Stimulated activated CD4-positive, alpha-beta T cell treated with anti-CD3 and anti-CD28 coated beads, Interleukin-15, amount 100 ng/mL, for 1 hour (primary cell): ENCODE results near the gene LRRC47.

Experiments
- DNase-seq, 2 donors: peaks; one replicate each; pipeline ENCODE4 v3.0.0-alpha.2; 2020; ENCODE audit warnings: low read depth in 1 of 2, low spot score in 1 of 2

The LRRC47 gene

DNA sequence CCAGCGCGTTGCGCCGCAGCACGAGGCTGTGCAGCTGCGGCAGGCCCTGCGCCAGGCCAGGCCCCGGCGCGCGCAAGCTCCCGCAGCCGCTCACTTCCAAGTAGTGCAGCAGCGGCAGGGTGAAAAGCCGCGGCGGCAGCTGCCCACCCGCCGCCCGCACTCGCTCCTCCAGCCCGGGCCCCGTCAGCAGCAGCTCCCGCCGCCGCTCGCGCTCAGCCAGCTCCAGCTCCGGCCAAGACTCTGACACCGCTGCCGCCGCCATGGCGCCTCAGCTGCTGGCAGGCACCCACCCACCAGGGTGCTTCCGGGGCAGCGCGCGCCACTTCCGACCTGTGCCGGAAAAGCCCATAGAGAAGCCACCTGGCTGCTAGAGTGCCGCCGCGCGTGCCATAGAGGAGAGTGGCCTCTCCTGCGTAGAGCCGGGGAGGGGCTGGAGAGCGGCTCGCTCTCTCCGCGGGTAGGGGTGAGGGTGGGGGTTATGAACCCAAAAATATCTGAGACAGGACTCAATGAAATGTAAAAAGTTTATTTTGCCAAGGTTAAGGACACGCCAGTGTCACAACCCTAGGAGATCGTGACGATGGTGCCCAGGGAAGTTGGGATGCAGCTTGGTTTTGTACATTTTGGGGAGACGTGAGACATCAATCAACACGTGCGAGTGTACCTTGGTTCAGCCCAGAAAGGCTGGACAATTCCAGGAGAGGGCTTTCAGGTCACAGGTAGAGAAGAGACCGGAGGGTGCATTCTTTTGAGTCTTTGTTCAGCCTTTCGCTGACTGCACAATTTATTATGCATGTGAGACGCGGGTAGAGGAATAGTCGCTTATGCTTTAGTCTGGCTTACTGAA lies at the start of gene LRRC47:
Gene LRRC47, minus strand, starts transcription at position 284 of the 847 bp plus-strand sequence. Its CDS starts 22 bp downstream, at position 262.
- DNase-seq = peak; percentile 85 to 93

DNA sequence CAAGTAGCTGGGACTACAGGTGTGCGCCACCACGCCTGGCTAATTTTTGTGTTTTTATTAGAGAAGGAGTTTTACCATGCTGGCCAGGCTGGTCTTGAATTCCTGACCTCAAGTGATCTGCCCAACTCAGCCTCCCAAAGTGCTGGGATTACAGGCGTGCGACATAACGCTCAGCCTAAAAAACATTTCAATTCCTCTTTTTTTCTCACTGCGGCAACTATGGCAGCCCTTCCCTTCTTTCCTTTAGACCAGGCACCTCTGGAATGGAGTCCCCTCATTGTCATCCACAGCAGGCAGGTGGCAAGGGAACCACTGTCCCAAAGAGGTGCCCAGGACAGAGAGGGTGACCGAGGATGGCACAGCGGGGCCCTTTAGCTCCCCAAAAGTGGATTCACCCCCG lies 46.6 kb upstream of the LRRC47 start:
- DNase-seq = no peak

DNA sequence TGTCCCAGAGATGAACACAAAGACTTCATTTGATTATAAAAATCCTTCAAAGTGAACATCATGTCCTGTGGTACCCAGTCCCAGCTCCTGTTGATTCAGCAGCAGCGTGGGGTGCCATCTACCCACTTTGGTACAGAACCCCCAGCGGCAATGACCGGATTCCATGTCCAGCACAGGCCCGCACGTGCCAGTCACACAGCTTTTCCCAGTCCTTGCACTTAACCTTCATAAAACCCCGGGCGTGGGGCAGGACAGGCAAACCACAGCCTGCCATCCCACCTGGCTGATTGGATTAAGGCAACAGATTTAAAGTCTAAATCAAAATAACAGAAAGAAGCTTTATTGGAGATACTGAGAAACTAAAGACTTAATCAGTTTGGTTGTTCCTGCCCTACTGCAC lies 45.2 kb upstream of the LRRC47 start:
- no peak for DNase-seq

DNA sequence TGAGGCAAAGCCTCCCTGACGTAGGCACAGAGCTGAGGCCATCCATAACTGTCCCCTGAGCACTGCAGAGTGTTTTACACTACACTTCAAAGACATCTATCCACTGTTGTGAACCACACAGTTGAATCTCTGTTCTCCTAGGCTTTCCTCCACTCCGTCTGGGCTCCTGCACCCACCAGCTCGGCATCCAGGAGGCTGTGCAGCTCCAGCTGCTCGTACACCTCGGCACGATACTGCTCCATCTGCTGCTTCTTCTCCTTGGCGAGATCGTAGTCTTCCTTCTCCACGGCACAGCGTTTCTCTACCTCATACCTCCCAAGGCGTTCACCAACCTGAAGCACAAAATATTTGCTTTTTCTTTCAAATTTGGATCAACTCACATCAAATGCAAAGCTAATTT lies 42.5 kb upstream of the LRRC47 start:
- no peak for DNase-seq

DNA sequence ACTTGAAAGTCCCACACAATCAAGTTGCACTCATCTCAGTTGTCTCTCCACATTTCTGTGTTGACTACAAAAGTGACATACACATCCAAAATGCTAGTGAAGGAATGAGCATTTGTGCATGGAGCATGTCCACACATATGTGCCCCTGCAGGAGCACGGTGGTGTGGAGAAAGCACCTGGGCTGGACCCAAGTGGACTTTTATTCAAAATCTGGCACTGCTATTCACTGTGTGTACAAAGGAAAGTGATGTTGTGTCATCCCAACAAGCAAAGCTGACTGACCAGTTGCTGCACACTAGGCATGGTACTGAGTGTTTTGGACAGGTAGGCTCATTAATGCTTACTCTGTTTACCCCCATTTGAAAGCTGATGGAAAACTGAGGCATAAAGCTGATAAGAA lies 41.4 kb upstream of the LRRC47 start:
- DNase-seq = no peak

DNA sequence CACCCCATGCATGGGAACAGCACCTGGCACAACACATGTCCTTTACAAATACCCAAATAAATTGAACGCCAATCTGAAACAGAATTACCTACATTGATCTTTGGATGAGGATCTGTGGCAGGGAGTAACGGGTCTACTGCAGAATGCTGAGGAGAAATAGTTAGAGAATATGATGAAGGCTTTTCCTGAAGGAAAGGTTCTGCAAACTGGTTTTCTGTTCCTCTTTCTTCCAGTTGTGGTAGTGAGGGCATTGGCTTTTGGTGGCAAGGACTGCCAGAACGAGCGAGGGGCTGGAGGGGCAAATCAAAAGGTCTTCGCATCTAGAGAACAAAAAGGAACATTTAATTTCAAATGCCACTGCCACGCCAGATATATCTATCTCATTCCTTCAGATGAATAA lies 40.9 kb upstream of the LRRC47 start:
- DNase-seq = no peak

DNA sequence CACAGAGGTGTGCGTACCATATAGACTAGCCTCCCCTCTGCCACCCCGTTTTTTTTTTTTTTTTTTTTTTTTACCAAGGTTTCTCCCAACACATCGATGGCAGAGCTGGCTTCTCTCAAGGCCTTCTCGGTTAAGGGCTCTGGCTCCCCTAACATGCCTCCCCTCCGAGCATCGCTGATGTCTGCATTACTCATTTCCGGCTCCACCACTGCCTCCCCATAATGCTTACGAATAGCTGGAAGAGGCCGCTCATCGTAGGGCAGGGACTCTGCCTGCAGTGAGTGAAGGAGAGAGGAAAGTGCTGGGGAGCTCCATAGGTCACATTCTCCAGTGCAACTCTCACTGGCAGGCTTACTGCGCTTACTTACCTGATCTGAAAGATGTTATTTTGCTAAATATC lies 40.1 kb upstream of the LRRC47 start:
- DNase-seq = no peak

DNA sequence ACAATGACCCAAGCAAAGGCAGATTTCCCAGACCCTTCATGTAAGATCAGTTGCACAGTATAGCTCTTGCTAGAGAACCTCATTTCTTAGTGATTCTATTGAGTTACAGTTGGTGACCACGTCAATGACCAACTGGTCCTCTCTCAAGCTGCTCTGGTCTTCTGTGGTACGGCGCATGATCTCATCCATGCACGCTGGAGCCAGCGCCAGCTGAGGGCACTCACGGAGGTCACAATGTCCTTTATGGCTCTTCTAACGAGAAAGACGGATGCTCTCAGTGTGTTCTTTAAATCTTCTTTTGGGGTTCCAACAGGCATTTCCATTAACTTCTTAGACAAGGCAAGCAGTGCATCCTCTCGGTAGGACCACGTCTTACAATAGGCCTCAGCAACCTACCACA lies 38.4 kb upstream of the LRRC47 start:
- DNase-seq = no peak

DNA sequence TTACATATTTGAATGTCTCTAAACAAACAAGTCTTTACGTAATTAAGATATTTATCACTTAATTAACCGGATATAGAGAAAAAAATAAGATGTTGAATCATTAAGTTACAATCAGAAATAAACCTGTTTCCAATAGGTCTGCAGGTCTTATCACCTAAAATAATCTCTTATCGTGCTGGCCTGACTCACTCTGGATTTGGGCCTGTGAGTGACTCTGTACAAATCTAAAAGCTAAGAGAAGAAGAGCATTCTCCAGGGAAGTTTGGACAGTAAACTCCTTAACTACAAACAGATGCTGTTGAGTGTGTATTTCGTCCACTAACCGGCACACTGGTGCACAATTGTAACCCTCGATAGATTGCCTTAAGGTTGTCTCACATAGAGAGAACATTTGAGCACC lies 35.4 kb upstream of the LRRC47 start:
- DNase-seq = no peak

DNA sequence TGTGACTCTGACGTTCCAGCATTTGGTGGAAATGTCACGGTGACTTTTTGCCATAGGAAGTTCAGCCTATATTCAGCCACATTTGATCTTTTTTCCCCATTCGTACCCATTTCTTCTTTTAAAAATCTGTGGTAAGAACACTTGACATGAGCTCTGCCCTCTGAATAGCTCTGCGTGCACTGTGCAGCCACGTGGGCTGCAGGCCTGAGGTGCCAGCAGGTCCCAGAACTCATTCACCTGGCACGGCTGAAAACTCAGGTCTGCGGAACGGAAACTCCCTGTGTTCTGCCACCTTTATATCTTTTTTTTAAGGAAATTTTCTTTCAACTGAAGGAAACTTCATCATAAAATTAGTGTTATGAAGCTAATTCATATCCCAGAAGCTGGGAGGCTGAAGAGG lies 32.1 kb upstream of the LRRC47 start:
- DNase-seq = no peak

DNA sequence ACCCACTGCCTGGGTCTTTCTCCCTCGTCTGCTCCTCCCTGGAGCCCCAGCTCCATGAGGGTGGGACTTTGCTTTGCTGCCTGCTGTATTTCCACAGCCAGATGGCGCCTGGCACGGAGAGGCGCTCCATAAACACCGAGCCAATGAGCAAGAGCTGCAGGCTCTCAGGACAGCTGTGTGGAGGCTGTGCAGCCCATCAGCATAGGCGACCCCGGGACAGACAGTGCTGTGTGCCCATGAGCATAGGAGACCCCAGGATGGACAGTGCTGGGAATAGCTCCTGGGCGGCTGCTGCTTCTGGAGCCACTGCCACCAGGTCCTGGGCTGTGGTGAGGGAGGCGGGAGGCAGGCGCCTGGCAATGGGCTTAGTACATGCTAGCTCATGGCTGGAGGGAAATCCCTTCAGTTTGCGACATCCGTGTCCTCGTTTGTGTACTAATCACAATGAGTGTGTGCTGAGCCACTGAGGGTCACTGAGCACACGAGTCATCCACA lies 31.6 kb upstream of the LRRC47 start:
- no peak for DNase-seq

DNA sequence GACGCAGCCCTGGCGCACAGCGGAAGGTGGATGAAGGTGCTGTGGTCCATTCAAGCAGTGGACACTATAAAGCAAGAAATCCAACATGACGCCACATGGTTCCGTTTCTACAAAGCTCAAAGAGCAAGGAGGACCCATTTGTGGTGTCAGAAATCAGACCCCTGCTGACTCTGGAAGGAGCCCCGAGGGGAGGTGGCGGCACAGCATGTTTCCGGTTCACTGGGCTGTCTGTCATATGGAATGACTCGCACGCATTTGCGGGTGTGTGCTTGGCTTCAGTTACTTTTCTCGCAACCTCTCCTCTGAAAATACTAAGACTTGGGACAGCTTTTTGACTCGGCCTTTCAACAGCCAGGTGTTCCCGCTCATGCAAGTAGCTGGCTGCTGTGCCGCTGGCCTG lies 29.1 kb upstream of the LRRC47 start:
- DNase-seq = no peak

DNA sequence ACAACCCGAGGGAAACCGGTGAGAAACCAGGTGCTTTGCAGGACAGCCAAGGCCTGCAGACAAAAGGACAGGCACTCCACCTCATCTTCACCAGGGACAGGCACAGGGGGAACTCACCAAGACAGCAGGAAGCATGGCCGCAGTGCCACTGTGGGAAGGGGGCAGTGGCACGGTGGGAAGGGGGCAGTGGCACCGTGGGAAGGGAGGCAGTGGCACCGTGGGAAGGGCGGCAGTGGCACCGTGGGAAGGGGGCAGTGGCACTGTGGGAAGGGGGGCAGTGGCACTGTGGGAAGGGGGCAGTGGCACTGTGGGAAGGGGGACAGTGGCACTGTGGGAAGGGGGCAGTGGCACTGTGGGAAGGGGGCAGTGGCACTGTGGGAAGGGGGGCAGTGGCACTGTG lies 28.4 kb upstream of the LRRC47 start:
- DNase-seq = no peak

DNA sequence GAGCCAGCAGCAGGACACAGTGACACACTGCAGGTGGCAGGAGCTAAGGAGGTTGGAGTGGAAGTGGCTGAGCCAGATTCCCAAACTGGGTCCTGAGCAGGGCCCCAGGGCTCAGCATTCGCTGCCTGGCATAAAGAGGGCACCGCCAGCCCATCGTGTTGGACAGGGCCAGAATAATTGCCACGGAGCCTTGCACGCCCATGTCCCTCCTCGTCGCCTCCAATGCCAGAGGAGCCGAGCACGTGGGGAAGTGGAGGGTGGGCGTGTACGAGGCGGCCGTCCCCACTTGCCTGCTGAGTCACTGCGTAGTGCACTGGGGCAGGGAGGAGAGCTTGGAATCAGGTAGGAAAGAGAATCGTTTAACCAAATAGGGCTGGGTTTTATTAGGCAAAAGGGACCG lies 26.1 kb upstream of the LRRC47 start:
- no peak for DNase-seq

DNA sequence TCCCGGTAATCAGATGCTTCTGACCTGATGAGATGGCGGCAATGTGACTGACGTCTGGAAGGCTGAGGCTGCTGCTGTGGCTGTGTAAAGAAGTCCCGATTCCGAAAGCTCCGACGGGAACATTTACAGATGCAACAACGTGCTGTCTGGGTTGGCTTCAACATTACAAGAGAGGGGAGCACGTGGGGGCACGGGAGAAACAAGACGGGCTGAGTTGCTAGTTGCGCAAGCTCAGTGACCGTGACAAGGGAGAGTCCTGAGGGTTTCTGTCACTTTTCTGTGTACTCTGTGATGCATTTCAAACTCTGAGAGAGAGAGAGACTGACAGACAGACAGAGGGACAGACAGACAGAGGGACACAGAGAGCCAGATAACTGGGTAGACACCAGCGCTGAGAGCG lies 25.6 kb upstream of the LRRC47 start:
- no peak for DNase-seq

DNA sequence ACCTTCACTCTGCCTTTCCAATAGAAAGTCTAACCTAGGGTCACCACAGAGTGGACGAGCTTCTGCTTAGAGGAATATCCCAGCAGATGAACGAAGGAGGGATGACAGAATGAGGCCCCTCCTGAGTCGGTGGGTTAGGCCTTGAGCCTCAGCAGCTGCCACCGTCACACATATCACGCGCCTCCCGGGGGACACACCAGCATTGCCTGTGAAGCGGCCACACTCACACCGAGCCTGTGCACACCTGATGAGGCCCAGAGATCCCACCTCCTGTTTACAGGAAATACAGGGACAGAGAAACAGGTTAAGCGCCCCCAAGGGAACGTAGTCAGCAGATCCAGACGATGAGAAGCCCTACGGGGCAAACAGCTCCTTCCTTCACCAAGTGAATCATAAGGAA lies 25.1 kb upstream of the LRRC47 start:
- no peak for DNase-seq

DNA sequence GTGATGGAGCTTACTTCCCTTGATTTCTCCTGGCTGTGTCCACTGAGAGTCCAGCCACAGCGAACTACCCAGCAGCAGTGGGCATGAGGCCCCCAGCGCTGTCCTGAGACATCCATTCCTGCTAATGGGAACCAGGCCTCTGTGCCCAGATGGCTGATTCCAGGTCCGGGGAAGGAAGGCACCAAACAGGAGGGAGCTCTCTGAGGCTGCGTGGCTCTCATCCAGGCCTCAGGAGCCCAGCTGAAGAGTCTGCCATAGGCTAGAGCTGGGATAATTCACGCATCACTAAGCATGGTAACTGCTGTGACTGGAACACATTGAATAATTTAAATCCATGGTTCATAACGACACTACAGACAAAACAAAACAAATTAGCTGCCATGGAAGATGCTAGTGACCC lies 24.7 kb upstream of the LRRC47 start:
- DNase-seq = no peak

DNA sequence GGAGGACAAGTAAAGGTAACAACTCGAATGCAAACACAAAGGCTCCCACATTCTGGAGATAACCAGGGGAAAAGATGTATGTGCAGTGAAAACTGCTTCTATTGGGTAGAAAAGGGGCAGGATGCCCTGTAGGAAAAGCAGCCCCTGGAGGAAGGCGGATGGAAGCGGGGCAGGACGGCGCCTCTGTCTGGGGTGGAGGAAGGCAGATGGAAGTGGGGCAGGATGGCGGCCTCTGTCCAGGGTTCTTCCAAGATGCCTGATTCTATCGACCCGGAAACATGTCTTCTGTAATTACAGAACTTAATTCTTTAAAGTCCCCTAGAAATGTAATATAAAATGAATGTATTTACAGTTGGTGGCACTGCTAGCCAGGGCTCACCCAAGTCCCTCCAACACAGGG lies 24.0 kb upstream of the LRRC47 start:
- DNase-seq = no peak

DNA sequence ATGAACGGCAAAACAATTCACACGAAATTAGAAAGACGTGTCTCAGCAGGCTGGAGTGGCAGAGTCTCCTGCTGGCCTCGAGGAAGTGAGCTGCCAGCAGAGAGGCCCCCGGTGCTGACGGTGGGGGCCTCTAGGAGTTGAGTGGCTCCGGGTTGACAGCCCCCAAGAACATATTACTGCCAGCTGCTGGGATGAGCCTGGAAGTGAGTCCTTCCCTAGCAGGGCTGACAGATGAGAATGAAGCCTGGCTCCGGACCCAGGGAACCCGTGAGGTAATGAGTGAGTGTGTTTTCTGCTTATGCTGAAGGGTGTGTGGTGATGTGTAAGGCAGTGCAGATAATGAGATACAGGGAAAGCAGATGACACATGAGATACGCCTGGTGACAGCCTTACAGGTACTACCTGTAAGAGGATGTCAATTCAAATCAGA lies 23.5 kb upstream of the LRRC47 start:
- DNase-seq = no peak

DNA sequence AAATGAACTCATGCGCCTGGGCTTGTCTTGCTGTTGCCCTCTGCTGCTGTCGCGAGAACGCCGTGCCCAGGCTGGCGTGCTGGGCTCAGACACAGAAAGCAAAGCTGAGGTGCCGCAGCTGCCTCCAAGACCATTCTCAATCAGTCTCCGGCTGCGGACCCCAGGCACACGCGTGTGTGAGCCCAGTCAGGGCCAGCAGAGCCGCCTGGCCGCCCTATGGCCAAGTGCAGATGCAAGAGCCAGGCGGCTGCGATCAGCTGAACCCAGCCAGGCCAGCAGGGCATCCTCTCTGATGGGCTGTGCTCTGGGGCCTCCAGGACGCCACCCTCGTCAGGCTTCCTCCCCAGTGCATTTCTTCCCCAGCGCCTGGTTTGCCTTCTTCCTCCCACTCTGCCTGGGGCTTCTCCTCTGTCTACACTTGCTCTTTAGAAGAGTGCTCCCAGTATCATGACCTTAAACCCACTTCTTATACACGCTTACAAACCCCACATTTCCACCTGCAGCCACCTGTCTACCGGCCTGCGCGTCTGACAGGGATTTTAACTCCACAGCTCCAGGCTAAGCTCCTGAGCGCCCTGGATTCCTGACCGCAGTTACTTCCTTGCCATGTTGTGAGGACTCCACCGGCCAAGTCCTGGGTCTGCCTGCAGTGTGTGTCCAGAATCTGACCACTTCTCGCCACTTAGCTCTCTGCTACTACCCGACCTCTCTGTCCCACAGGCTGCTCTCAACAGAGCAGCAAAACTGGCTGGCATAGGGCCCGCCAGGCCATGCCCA lies 21.7 kb upstream of the LRRC47 start:
- DNase-seq = no peak

DNA sequence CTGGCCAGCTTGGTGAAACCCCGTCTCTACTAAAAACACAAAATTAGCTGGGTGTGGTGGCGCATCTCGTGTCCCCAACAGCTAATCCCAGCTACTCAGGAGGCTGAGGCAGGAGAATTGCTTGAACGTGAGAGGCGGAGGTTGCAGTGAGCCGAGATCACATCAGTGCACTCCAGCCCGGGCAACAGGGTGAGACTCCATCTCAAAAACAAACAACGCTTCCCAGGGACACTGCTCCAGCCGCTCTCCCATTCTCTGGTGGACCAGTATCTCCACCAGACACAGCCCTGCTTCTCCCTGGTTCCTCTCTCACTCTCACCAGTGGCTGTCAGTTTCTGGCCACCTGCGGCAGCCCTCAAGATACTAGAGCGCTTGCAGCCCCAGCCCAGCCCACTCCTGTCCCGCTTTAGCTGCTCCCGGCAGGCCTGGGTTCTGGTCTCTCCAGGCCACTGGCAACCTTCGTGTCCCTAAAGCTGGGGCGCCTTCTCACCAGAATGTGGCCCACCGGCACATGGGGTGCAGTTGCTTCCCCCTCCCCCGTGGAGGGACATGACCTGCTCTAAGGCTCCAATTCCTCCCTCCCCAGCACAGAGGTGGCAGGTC lies 20.9 kb upstream of the LRRC47 start:
- no peak for DNase-seq
